COR-L47 (cell line): ENCODE measurements around the gene CXCR1.
A peak's percentile ranks its signal among the peaks of the same experiment; 100 is the strongest.
"Not testable (repeated sequence)": the region's sequence is repeated elsewhere in the genome, so short reads cannot be mapped to it uniquely, and the experiment has no call there.

Experiments
- DNase-seq: peaks from one replicate; lab custom pipeline; 2025; lab: John Stamatoyannopoulos, UW

The CXCR1 gene

GRCh38 chr2:218166791-218167190, at the start of gene CXCR1:
TSS of gene CXCR1 (minus strand) at chr2:218166962. CDS start at chr2:218165211, 1,751 bp downstream.
- DNase-seq, result no peak

- DNase-seq, result no peak
Observed at GRCh38 chr2:218216336-218216673, 49.5 kb upstream of the CXCR1 start.

- no peak for DNase-seq
Observed at GRCh38 chr2:218214116-218214515, 47.4 kb upstream of the CXCR1 start.

- no peak for DNase-seq
Observed at GRCh38 chr2:218209078-218209477, 42.3 kb upstream of the CXCR1 start.

- DNase-seq, result no peak
Observed at GRCh38 chr2:218202266-218202665, 35.5 kb upstream of the CXCR1 start.

GRCh38 chr2:218196974-218197373, 30.2 kb upstream of the CXCR1 start:
- no peak for DNase-seq

- no peak for DNase-seq
Observed at GRCh38 chr2:218194880-218195279, 28.1 kb upstream of the CXCR1 start.

GRCh38 chr2:218193701-218194100, 26.9 kb upstream of the CXCR1 start:
- DNase-seq, result no peak

- DNase-seq, result no peak
Observed at GRCh38 chr2:218192902-218193430, 26.2 kb upstream of the CXCR1 start.

GRCh38 chr2:218188528-218188927, 21.8 kb upstream of the CXCR1 start:
- DNase-seq, result no peak

- no peak for DNase-seq
Observed at GRCh38 chr2:218187296-218188015, 20.7 kb upstream of the CXCR1 start.

- DNase-seq, result no peak
Observed at GRCh38 chr2:218186876-218187275, 20.1 kb upstream of the CXCR1 start.

GRCh38 chr2:218186355-218186766, 19.6 kb upstream of the CXCR1 start:
- peak; percentile 53 for DNase-seq

GRCh38 chr2:218184331-218184730, 17.6 kb upstream of the CXCR1 start:
- DNase-seq, result no peak

- DNase-seq, result no peak
Observed at GRCh38 chr2:218180467-218181114, 13.8 kb upstream of the CXCR1 start.

- DNase-seq, result no peak
Observed at GRCh38 chr2:218179782-218180181, 13.0 kb upstream of the CXCR1 start.

GRCh38 chr2:218172845-218173244, 6.1 kb upstream of the CXCR1 start:
- DNase-seq, result no peak

GRCh38 chr2:218171744-218172143, 5.0 kb upstream of the CXCR1 start:
- DNase-seq, result not testable (repeated sequence)

- DNase-seq, result no peak
Observed at GRCh38 chr2:218169757-218170546, 3.2 kb upstream of the CXCR1 start.

GRCh38 chr2:218168635-218169462, 2.1 kb upstream of the CXCR1 start:
- DNase-seq, result peak; percentile 15

GRCh38 chr2:218168016-218168415, 1.3 kb upstream of the CXCR1 start:
- DNase-seq, result no peak

- DNase-seq, result no peak
Observed at GRCh38 chr2:218162814-218163213, 3.9 kb downstream of the CXCR1 start.
